ENCODE data around the gene FHIP1B.

DNA sequence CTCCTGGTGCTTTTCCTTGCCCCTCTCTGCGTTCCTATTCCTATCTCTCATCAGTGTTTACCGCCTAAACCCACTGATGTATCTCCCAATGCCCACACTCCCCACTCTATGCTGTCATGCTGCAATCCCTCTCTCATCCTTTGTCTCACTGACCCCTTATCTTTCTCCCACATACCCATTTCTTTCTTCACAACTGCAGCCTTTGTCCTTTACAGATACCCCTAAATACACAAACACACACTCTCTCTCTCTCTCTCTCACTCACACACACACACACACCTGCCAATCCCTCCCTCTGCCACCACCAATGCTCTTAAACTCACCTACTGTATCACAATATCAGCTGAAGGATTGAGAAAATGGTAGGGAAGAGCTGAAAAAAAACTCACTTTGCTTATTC lies 59.0 kb downstream of the FHIP1B start:
- TF ChIP-seq EZH2 (optimal IDR thresholded peaks at IDR 0.05; ENCODE audit: low read depth, low read length) (no peak), EZH2phosphoT487 (IDR thresholded peaks at IDR 0.05; ENCODE audit: low read length) (no peak), CTCF (IDR thresholded peaks at IDR 0.05; ENCODE audit: low read length) (no peak)
